MM.1S (cell line): ENCODE data around the gene MILR1.

Experiments
- CTCF ChIP-seq: fragments of 300-600 bp; sonication (generic); IDR thresholded peaks from 2 replicates; pipeline ENCODE4 v1.5.1; 2016; ENCODE audit warnings: antibody characterized with exemption, low read length, mixed read lengths
- EZH2 ChIP-seq: fragments of 300-600 bp; sonication (generic); optimal IDR thresholded peaks from 2 replicates; pipeline ENCODE3; 2017; ENCODE audit warnings: low read depth, mild to moderate bottlenecking, antibody characterized with exemption, low read length, mixed read lengths
- EZH2phosphoT487 ChIP-seq: fragments of 300-600 bp; sonication (generic); IDR thresholded peaks from 2 replicates; pipeline ENCODE4 v1.6.1; 2018; ENCODE audit warnings: antibody characterized with exemption, low read length

- TF ChIP-seq CTCF (no peak), EZH2 (no peak), EZH2phosphoT487 (no peak)
Measured at GRCh38 chr17:64399767-64400156, 49.2 kb upstream of the MILR1 start.
